ENCODE measurements around the gene ANTXR2. TPM values are rescaled to one million over a fixed set of nuclear protein-coding genes. Genes with fewer than 3 reads are reported as not detected.

The ANTXR2 gene
- total RNA-seq, 4 donors from 2014 or later, result 33.5 to 57.8 (median 47.3) TPM

DNA sequence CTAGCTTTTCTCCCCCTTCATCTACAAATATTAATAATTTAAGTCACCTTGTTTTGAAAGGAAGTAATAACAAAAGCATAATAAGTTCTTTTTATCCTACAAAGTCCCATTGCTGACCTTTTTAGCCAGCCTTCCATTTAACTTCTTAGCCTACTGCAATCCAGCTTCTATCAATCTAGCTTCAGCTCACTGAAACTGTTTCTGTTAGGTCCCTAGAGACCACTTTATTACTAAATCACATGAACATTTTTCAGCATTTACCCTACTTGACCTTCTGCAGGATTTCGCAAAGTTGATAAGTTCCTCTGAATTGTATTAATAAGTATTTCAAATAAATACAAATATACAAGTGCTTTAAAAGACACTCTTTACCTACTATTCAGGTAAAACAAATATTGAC is 186.5 kb downstream of the ANTXR2 start:
- Histone ChIP-seq H3K36me3 (no peaks in the 10 kb centered on the region), H3K27ac (no peak overlapping the region), H3K4me3 (no peak overlapping the region), H3K9me3 (no peaks in the 10 kb centered on the region), H3K4me1 (no peaks in the 10 kb centered on the region), H3K27me3 (no peaks in the 10 kb centered on the region)
- TF ChIP-seq, protein P1, sequence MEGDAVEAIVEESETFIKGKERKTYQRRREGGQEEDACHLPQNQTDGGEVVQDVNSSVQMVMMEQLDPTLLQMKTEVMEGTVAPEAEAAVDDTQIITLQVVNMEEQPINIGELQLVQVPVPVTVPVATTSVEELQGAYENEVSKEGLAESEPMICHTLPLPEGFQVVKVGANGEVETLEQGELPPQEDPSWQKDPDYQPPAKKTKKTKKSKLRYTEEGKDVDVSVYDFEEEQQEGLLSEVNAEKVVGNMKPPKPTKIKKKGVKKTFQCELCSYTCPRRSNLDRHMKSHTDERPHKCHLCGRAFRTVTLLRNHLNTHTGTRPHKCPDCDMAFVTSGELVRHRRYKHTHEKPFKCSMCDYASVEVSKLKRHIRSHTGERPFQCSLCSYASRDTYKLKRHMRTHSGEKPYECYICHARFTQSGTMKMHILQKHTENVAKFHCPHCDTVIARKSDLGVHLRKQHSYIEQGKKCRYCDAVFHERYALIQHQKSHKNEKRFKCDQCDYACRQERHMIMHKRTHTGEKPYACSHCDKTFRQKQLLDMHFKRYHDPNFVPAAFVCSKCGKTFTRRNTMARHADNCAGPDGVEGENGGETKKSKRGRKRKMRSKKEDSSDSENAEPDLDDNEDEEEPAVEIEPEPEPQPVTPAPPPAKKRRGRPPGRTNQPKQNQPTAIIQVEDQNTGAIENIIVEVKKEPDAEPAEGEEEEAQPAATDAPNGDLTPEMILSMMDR (IDR thresholded peaks at IDR 0.05), result no peak
- no peak for TF ChIP-seq POLR2A (IDR thresholded peaks at IDR 0.05)
- no peak for DNase-seq

DNA sequence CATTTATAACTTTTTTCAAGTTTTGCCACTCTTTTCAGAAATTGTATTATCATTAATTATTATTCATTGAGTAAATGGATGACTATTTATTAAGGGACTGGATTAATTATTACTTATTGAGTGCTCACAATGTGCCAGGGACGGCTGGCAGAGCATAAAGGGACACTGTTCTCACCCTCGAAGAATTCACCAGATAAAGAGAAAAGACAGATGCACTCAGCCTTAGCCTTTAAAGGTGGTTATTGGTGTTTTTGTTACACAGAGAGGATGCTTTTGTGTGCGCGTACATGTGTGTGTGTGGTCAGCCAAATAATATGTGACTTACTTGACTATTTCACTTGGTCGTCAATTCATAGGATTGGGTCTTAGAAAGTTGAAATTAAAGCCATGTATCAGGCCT is 187.0 kb downstream of the ANTXR2 start:
- no peaks in the 10 kb centered on the region for H3K36me3 ChIP-seq
- TF ChIP-seq, protein P1 (IDR thresholded peaks at IDR 0.05), result no peak
- TF ChIP-seq POLR2A (IDR thresholded peaks at IDR 0.05), result no peak
- no peak for DNase-seq
- no peaks in the 10 kb centered on the region for H3K27me3 ChIP-seq
- no peaks in the 10 kb centered on the region for H3K4me1 ChIP-seq
- H3K9me3 ChIP-seq, result no peaks in the 10 kb centered on the region
- H3K4me3 ChIP-seq, result no peak overlapping the region
- H3K27ac ChIP-seq, result no peak overlapping the region

DNA sequence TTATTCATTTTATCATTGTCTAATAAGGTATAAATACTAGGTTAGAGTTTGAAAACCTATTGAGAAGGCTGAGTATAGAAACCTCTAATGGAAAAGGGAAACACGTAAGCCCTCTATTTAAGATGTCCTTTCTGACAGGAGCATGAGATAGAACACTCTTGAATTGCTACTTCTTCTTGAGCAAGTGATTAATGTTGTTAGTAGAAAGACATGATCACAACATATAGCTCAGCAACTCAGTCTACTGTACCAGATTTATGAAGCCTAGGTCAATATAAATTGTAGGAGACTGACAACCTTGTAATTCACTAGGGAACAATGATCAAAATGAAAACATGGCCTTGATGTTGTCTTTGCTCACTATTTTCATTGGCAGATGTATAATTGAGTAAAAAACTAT is 189.7 kb downstream of the ANTXR2 start:
- Histone ChIP-seq H3K27me3 (no peaks in the 10 kb centered on the region), H3K4me1 (no peaks in the 10 kb centered on the region), H3K27ac (no peak overlapping the region), H3K4me3 (no peak overlapping the region), H3K9me3 (no peaks in the 10 kb centered on the region), H3K36me3 (no peaks in the 10 kb centered on the region)
- TF ChIP-seq POLR2A (IDR thresholded peaks at IDR 0.05), result no peak
- TF ChIP-seq, protein P1 (IDR thresholded peaks at IDR 0.05), result no peak
- no peak for DNase-seq

- Histone ChIP-seq H3K9me3 (no peaks in the 10 kb centered on the region), H3K4me1 (no peaks in the 10 kb centered on the region), H3K27ac (no peak overlapping the region), H3K4me3 (no peak overlapping the region), H3K36me3 (no peaks in the 10 kb centered on the region), H3K27me3 (no peaks in the 10 kb centered on the region)
- TF ChIP-seq, protein P1 (IDR thresholded peaks at IDR 0.05), result no peak
- no peak for TF ChIP-seq POLR2A (IDR thresholded peaks at IDR 0.05)
- DNase-seq, result no peak
Measured at GRCh38 chr4:79882806-79883205, 190.2 kb downstream of the ANTXR2 start.

GRCh38 chr4:79881407-79881806 is 191.6 kb downstream of the ANTXR2 start:
- Histone ChIP-seq H3K36me3 (no peaks in the 10 kb centered on the region), H3K4me3 (no peak overlapping the region), H3K9me3 (no peaks in the 10 kb centered on the region), H3K27ac (no peak overlapping the region), H3K4me1 (no peaks in the 10 kb centered on the region), H3K27me3 (no peaks in the 10 kb centered on the region)
- no peak for TF ChIP-seq POLR2A (IDR thresholded peaks at IDR 0.05)
- TF ChIP-seq, protein P1 (IDR thresholded peaks at IDR 0.05), result no peak
- no peak for DNase-seq

DNA sequence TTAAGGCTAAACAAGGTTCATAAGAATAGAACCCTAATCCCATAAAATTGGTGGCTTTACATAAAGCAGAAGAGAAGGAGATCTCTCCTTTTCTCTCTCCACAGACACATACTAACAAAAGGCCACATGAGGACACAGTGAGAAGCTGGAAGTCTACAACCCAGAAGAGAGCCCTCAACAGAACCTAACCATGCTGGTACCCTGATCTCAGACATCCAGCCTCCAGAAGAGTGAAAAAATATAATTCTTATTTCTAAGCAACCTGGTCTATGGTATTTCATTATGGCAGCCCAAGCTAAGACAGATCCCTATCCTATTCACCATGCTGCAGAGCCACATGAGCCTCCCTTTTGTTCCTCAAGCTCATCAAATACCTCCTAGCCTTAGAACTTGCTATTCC is 195.5 kb downstream of the ANTXR2 start:
- Histone ChIP-seq H3K27ac (no peak overlapping the region), H3K9me3 (no peaks in the 10 kb centered on the region), H3K4me1 (no peaks in the 10 kb centered on the region), H3K27me3 (no peaks in the 10 kb centered on the region), H3K4me3 (no peak overlapping the region), H3K36me3 (no peaks in the 10 kb centered on the region)
- DNase-seq, result no peak
- TF ChIP-seq, protein P1 (IDR thresholded peaks at IDR 0.05), result no peak
- no peak for TF ChIP-seq POLR2A (IDR thresholded peaks at IDR 0.05)

Measured in Peyer's patch (tissue), 4 donors.